IPS-20b (cell line): Measurements from ENCODE around the gene CDHR3.
A peak's percentile ranks its signal among the peaks of the same experiment; 100 is the strongest.
"Not testable (repeated sequence)": the region's sequence is repeated elsewhere in the genome, so short reads cannot be mapped to it uniquely, and the experiment has no call there.

Experiments
- H3K27ac ChIP-seq: one replicate; pipeline ENCODE4 v1.5.1; 2013; ENCODE audit warnings: low read length
- H3K27me3 ChIP-seq: 2 replicates; pipeline ENCODE4 v1.6.1; 2013; ENCODE audit warnings: mild to moderate bottlenecking, low read length, inconsistent platforms; ENCODE audit not compliant: insufficient read depth
- H3K36me3 ChIP-seq: 2 replicates; pipeline ENCODE4 v1.6.1; 2013; ENCODE audit warnings: low read depth, mild to moderate bottlenecking, inconsistent platforms, low read length, moderate library complexity; ENCODE audit not compliant: insufficient read depth
- H3K4me1 ChIP-seq: 2 replicates; pipeline ENCODE4 v1.6.1; 2013; ENCODE audit warnings: mild to moderate bottlenecking, control low read depth, inconsistent platforms, low read length, moderate library complexity; ENCODE audit not compliant: insufficient read depth
- H3K4me3 ChIP-seq: 2 replicates; pipeline ENCODE4 v1.5.1; 2013; ENCODE audit warnings: mild to moderate bottlenecking, low read length, inconsistent platforms
- H3K9ac ChIP-seq: 2 replicates; pipeline ENCODE4 v1.6.1; 2013; ENCODE audit warnings: low read depth, mild to moderate bottlenecking, inconsistent platforms, low read length, moderate library complexity
- H3K9me3 ChIP-seq: 2 replicates; pipeline ENCODE4 v1.6.1; 2013; ENCODE audit warnings: mild to moderate bottlenecking, low read depth, low read length, inconsistent platforms; ENCODE audit not compliant: insufficient read depth

CDHR3 gene

GRCh38 chr7:106001886-106002285, 38.8 kb downstream of the CDHR3 start:
- peaks cover 6% of the 10 kb centered on the region; the same call in 1 of the 2 replicates for H3K4me1 ChIP-seq
- H3K36me3 ChIP-seq = no peaks in the 10 kb centered on the region
- no peaks in the 10 kb centered on the region for H3K27me3 ChIP-seq
- H3K4me3 ChIP-seq = no peak overlapping the region
- H3K27ac ChIP-seq = no peak overlapping the region
- H3K9ac ChIP-seq = no peak overlapping the region
- H3K9me3 ChIP-seq = peaks cover 13% of the 10 kb centered on the region

GRCh38 chr7:106003525-106004064, 40.5 kb downstream of the CDHR3 start:
- no peak overlapping the region for H3K4me3 ChIP-seq
- no peaks in the 10 kb centered on the region for H3K36me3 ChIP-seq
- peaks cover 3% of the 10 kb centered on the region; the same call in 1 of the 2 replicates for H3K27me3 ChIP-seq
- peaks cover 2% of the 10 kb centered on the region; the same call in 1 of the 2 replicates for H3K4me1 ChIP-seq
- no peak overlapping the region for H3K9ac ChIP-seq
- H3K9me3 ChIP-seq = peaks cover 19% of the 10 kb centered on the region
- no peak overlapping the region for H3K27ac ChIP-seq

DNA sequence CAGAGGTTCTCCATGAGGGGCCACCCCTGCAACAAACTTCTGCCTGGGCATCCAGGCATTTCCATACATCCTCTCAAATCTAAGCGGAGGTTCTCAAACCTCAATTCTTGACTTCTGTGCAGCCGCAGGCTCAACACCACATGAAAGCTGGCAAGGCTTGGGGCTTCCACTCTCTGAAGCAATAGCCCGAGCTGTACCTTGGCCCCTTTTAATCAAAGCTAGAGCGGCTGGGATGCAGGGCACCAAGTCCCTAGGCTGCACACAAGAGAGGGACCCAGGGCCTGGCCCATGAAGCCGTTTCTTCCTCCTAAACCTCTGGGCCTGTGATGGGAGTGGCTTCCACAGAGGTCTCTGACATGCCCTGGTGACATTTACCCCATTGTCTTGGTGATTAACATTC, 43.8 kb downstream of the CDHR3 start:
- no peak overlapping the region for H3K9ac ChIP-seq
- no peak overlapping the region for H3K4me3 ChIP-seq
- H3K9me3 ChIP-seq = peaks cover 19% of the 10 kb centered on the region
- peaks cover 13% of the 10 kb centered on the region for H3K4me1 ChIP-seq
- no peaks in the 10 kb centered on the region for H3K36me3 ChIP-seq
- H3K27me3 ChIP-seq = peaks cover 16% of the 10 kb centered on the region
- H3K27ac ChIP-seq = no peak overlapping the region

- H3K4me3 ChIP-seq, H3K27ac ChIP-seq, H3K36me3 ChIP-seq, H3K9ac ChIP-seq: not testable (repeated sequence)
- Histone ChIP-seq H3K9me3 (peaks cover 19% of the 10 kb centered on the region), H3K4me1 (peaks cover 10% of the 10 kb centered on the region), H3K27me3 (peaks cover 16% of the 10 kb centered on the region)
Observed at GRCh38 chr7:106007796-106008195, 44.7 kb downstream of the CDHR3 start.

GRCh38 chr7:106009503-106010226, 46.6 kb downstream of the CDHR3 start:
- Histone ChIP-seq H3K36me3 (no peaks in the 10 kb centered on the region), H3K4me1 (peaks cover 10% of the 10 kb centered on the region), H3K9ac (peak overlapping the region; percentile 34; the same call in 1 of the 2 replicates), H3K27me3 (peaks cover 16% of the 10 kb centered on the region), H3K9me3 (peaks cover 19% of the 10 kb centered on the region), H3K27ac (no peak overlapping the region), H3K4me3 (peak overlapping the region; percentile 43; the same call in 1 of the 2 replicates)

- peaks cover 19% of the 10 kb centered on the region for H3K9me3 ChIP-seq
- peaks cover 16% of the 10 kb centered on the region for H3K27me3 ChIP-seq
- H3K4me1 ChIP-seq = peaks cover 11% of the 10 kb centered on the region
- H3K9ac ChIP-seq = peak overlapping the region; percentile 34; the same call in 1 of the 2 replicates
- H3K27ac ChIP-seq = no peak overlapping the region
- no peaks in the 10 kb centered on the region for H3K36me3 ChIP-seq
- 0 out of 2 replicates have a peak overlapping the region, but pooled peaks have one; percentile 43 for H3K4me3 ChIP-seq
Observed at GRCh38 chr7:106010331-106010730, 47.3 kb downstream of the CDHR3 start.

DNA sequence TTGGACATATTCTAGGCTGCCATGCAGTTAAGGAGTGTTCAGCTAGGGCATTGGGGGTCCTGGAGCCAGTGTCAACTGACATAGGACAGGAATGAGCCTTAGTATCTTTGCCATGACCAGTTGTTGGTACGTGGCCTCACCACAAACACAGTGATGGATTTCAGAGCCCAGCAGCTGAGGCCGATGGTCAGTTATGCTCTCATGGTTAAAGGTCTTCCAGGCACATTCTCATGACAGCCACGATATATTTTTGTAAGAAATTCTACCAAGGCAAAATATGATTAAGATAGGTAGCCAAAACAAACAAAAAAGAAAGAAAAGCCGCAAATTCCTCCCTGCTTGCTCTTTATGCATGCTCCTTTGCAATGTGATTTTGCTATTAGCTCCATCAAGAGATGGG, 47.8 kb downstream of the CDHR3 start:
- Histone ChIP-seq H3K4me3 (no peak overlapping the region), H3K36me3 (no peaks in the 10 kb centered on the region), H3K4me1 (peaks cover 16% of the 10 kb centered on the region), H3K27ac (no peak overlapping the region), H3K9ac (no peak overlapping the region), H3K9me3 (peaks cover 14% of the 10 kb centered on the region), H3K27me3 (peaks cover 16% of the 10 kb centered on the region)

- H3K27ac ChIP-seq = no peak overlapping the region
- peaks cover 3% of the 10 kb centered on the region; the same call in 1 of the 2 replicates for H3K9me3 ChIP-seq
- peaks cover 24% of the 10 kb centered on the region for H3K4me1 ChIP-seq
- no peak overlapping the region for H3K4me3 ChIP-seq
- H3K9ac ChIP-seq = no peak overlapping the region
- peaks cover 16% of the 10 kb centered on the region for H3K27me3 ChIP-seq
- no peaks in the 10 kb centered on the region for H3K36me3 ChIP-seq
Observed at GRCh38 chr7:106012184-106012583, 49.1 kb downstream of the CDHR3 start.

- Histone ChIP-seq H3K36me3 (no peaks in the 10 kb centered on the region), H3K9me3 (no peaks in the 10 kb centered on the region), H3K27me3 (peaks cover 16% of the 10 kb centered on the region), H3K27ac (no peak overlapping the region), H3K4me3 (no peak overlapping the region), H3K9ac (no peak overlapping the region), H3K4me1 (peaks cover 24% of the 10 kb centered on the region)
Observed at GRCh38 chr7:106012935-106013439, 49.9 kb downstream of the CDHR3 start.

- H3K4me1 ChIP-seq = peaks cover 18% of the 10 kb centered on the region
- H3K4me3 ChIP-seq = no peak overlapping the region
- H3K9ac ChIP-seq = no peak overlapping the region; the same call in 1 of the 2 replicates
- H3K9me3 ChIP-seq = no peaks in the 10 kb centered on the region
- no peak overlapping the region for H3K27ac ChIP-seq
- peaks cover 3% of the 10 kb centered on the region; the same call in 1 of the 2 replicates for H3K27me3 ChIP-seq
- H3K36me3 ChIP-seq = no peaks in the 10 kb centered on the region
Observed at GRCh38 chr7:106015381-106016218, 52.5 kb downstream of the CDHR3 start.

DNA sequence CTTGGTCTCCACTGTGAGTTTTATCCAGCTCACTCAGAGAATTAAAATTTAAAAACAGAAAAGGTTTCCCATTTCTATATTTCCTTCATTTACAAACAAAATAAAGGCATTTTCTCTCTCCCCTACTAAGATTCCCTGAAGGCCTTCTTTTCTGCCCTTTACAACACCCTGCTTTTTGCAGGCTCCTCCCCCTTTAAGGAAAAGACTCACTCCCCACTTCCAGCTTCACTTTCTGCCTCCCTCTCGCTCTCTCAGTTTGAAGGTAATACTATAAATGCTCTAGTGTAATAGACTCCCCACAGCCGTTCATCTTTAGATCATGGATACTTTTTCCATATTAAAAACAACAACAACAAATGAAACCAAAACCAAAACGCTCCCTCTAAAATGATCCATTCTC, 53.3 kb downstream of the CDHR3 start:
- H3K4me1 ChIP-seq = peaks cover 22% of the 10 kb centered on the region; the same call in 1 of the 2 replicates
- H3K9ac ChIP-seq = no peak overlapping the region; the same call in 1 of the 2 replicates
- H3K36me3 ChIP-seq = no peaks in the 10 kb centered on the region
- no peaks in the 10 kb centered on the region for H3K27me3 ChIP-seq
- no peak overlapping the region for H3K27ac ChIP-seq
- no peaks in the 10 kb centered on the region for H3K9me3 ChIP-seq
- H3K4me3 ChIP-seq = no peak overlapping the region
